Measurements from ENCODE around the gene CYP4B1.

GRCh38 chr1:46818591-46818990 is 19.7 kb downstream of the CYP4B1 start:
- no peak for TF ChIP-seq CTCF (IDR thresholded peaks at IDR 0.05)
- no peak for TF ChIP-seq POLR2A (IDR thresholded peaks at IDR 0.05)
- TF ChIP-seq EP300 (IDR thresholded peaks at IDR 0.05), result no peak
- no peak for TF ChIP-seq POLR2AphosphoS5 (IDR thresholded peaks at IDR 0.05)
